ENCODE data around the gene TTC28.
"Not testable (repeated sequence)": the region's sequence is repeated elsewhere in the genome, so short reads cannot be mapped to it uniquely, and the experiment has no call there.

DNA sequence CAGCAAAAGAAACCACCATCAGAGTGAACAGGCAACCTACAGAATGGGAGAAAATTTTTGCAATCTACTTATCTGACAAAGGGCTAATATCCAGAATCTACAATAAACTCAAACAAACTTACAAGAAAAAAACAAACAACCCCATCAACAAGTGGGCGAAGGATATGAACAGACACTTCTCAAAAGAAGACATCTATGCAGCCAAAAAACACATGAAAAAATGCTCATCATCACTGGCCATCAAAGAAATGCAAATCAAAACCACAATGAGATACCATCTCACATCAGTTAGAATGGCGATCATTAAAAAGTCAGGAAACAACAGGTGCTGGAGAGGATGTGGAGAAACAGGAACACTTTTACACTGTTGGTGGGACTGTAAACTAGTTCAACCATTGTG lies 188.4 kb downstream of the TTC28 start:
- TF ChIP-seq, protein P1, sequence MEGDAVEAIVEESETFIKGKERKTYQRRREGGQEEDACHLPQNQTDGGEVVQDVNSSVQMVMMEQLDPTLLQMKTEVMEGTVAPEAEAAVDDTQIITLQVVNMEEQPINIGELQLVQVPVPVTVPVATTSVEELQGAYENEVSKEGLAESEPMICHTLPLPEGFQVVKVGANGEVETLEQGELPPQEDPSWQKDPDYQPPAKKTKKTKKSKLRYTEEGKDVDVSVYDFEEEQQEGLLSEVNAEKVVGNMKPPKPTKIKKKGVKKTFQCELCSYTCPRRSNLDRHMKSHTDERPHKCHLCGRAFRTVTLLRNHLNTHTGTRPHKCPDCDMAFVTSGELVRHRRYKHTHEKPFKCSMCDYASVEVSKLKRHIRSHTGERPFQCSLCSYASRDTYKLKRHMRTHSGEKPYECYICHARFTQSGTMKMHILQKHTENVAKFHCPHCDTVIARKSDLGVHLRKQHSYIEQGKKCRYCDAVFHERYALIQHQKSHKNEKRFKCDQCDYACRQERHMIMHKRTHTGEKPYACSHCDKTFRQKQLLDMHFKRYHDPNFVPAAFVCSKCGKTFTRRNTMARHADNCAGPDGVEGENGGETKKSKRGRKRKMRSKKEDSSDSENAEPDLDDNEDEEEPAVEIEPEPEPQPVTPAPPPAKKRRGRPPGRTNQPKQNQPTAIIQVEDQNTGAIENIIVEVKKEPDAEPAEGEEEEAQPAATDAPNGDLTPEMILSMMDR (IDR thresholded peaks at IDR 0.05; ENCODE audit: poor library complexity, severe bottlenecking) = not testable (repeated sequence)
- not testable (repeated sequence) for TF ChIP-seq POLR2AphosphoS5 (IDR thresholded peaks at IDR 0.05)

Data from neural cell (in vitro differentiated cells).